GDM1 (cell line): ENCODE data around the gene ACADSB.

ENCODE experiments used
- DNase-seq: peaks from one replicate; lab custom pipeline; 2025; lab: John Stamatoyannopoulos, UW

ACADSB gene

GRCh38 chr10:123042708-123043408 is 34.1 kb downstream of the ACADSB start:
- DNase-seq = no peak

- DNase-seq = peak; percentile 32
These were observed 34.7 kb downstream of the ACADSB start for GRCh38 chr10:123043409-123043925.

GRCh38 chr10:123044391-123044790 is 35.6 kb downstream of the ACADSB start:
- no peak for DNase-seq

- no peak for DNase-seq
These were observed 37.3 kb downstream of the ACADSB start for GRCh38 chr10:123045961-123046731.

- no peak for DNase-seq
These were observed 49.2 kb downstream of the ACADSB start for GRCh38 chr10:123057968-123058367.

GRCh38 chr10:123061865-123062264 is 53.1 kb downstream of the ACADSB start:
- DNase-seq = no peak

- no peak for DNase-seq
These were observed 53.9 kb downstream of the ACADSB start for GRCh38 chr10:123062726-123063125.

GRCh38 chr10:123068087-123068853 is 59.5 kb downstream of the ACADSB start:
- no peak for DNase-seq

GRCh38 chr10:123069246-123069986 is 60.6 kb downstream of the ACADSB start:
- no peak for DNase-seq

GRCh38 chr10:123073187-123073586 is 64.4 kb downstream of the ACADSB start:
- DNase-seq = no peak

- DNase-seq = no peak
These were observed 65.4 kb downstream of the ACADSB start for GRCh38 chr10:123074215-123074614.

- DNase-seq = no peak
These were observed 73.1 kb downstream of the ACADSB start for GRCh38 chr10:123081896-123082295.

- DNase-seq = no peak
These were observed 75.0 kb downstream of the ACADSB start for GRCh38 chr10:123083811-123084210.

GRCh38 chr10:123086281-123086680 is 77.5 kb downstream of the ACADSB start:
- no peak for DNase-seq

GRCh38 chr10:123087348-123087747 is 78.5 kb downstream of the ACADSB start:
- DNase-seq = no peak

GRCh38 chr10:123087786-123088185 is 79.0 kb downstream of the ACADSB start:
- DNase-seq = no peak

GRCh38 chr10:123092635-123093414 is 84.0 kb downstream of the ACADSB start:
- DNase-seq = no peak

GRCh38 chr10:123093489-123093888 is 84.7 kb downstream of the ACADSB start:
- no peak for DNase-seq

- DNase-seq = no peak
These were observed 87.6 kb downstream of the ACADSB start for GRCh38 chr10:123096452-123096851.

- DNase-seq = no peak
These were observed 88.2 kb downstream of the ACADSB start for GRCh38 chr10:123097039-123097438.
